Astrocyte (in vitro differentiated cells and primary cell): ENCODE measurements around the gene EGLN3. TPM values are rescaled to one million over a fixed set of nuclear protein-coding genes. Genes with fewer than 3 reads are reported as not detected.

ENCODE experiments used
- DNase-seq: peaks from one replicate; pipeline ENCODE4 v3.0.0-alpha.2; 2010; ENCODE audit warnings: low read depth
- FAIRE-seq: peaks from 2 replicates; lab custom pipeline; 2011; peaks lifted over from hg19 to GRCh38; lab: Jason Lieb, UNC
- H2AFZ ChIP-seq: 2 replicates; pipeline ENCODE4 v1.6.0; 2012; ENCODE audit warnings: low read depth, low read length, inconsistent platforms
- H3K27ac ChIP-seq: 2 replicates; pipeline ENCODE4 v1.5.1; 2011; ENCODE audit warnings: low read depth, low read length, inconsistent platforms
- H3K27me3 ChIP-seq: 2 replicates; pipeline ENCODE4 v1.6.0; 2011; ENCODE audit warnings: low read length, inconsistent platforms; ENCODE audit not compliant: insufficient read depth
- H3K36me3 ChIP-seq: 2 replicates; pipeline ENCODE4 v1.5.1; 2011; ENCODE audit warnings: low read length, inconsistent platforms; ENCODE audit not compliant: insufficient read depth
- H3K4me1 ChIP-seq: 2 replicates; pipeline ENCODE4 v1.5.1; 2011; ENCODE audit warnings: low read length, inconsistent platforms; ENCODE audit not compliant: insufficient read depth
- H3K4me2 ChIP-seq: 2 replicates; pipeline ENCODE4 v1.6.0; 2012; ENCODE audit warnings: low read length, inconsistent platforms
- H3K4me3 ChIP-seq: 2 replicates; pipeline ENCODE4 v1.5.1; 2011; ENCODE audit warnings: low read depth, mild to moderate bottlenecking, low read length, inconsistent platforms; ENCODE audit not compliant: insufficient read depth
- H3K79me2 ChIP-seq: 2 replicates; pipeline ENCODE4 v1.6.0; 2012; ENCODE audit warnings: mild to moderate bottlenecking, low read length, inconsistent platforms; ENCODE audit not compliant: insufficient read depth
- H3K9ac ChIP-seq: 2 replicates; pipeline ENCODE4 v1.6.0; 2012; ENCODE audit warnings: mild to moderate bottlenecking, low read length, inconsistent platforms
- H3K9me3 ChIP-seq: 2 replicates; pipeline ENCODE4 v1.5.1; 2012; ENCODE audit warnings: low read depth, mild to moderate bottlenecking, low read length, inconsistent platforms; ENCODE audit not compliant: insufficient read depth
- H4K20me1 ChIP-seq: 2 replicates; pipeline ENCODE4 v1.6.0; 2012; ENCODE audit warnings: low read length, inconsistent platforms; ENCODE audit not compliant: insufficient read depth
- H3K27ac Mint-ChIP-seq: one replicate; pipeline ENCODE4 v1.8.0; 2021; ENCODE audit warnings: mild to moderate bottlenecking, mixed read lengths; ENCODE audit not compliant: unreplicated experiment
- H3K27me3 Mint-ChIP-seq: one replicate; pipeline ENCODE4 v1.8.0; 2021; ENCODE audit warnings: low read depth, mixed read lengths; ENCODE audit not compliant: unreplicated experiment
- H3K36me3 Mint-ChIP-seq: one replicate; pipeline ENCODE4 v1.8.0; 2021; ENCODE audit warnings: low read depth, mixed read lengths; ENCODE audit not compliant: unreplicated experiment
- H3K4me1 Mint-ChIP-seq: one replicate; pipeline ENCODE4 v1.8.0; 2021; ENCODE audit warnings: low read depth, mixed read lengths; ENCODE audit not compliant: unreplicated experiment
- H3K4me3 Mint-ChIP-seq: one replicate; pipeline ENCODE4 v1.8.0; 2021; ENCODE audit warnings: mild to moderate bottlenecking, moderate library complexity, mixed read lengths; ENCODE audit not compliant: unreplicated experiment
- H3K9me3 Mint-ChIP-seq: one replicate; pipeline ENCODE4 v1.8.0; 2021; ENCODE audit warnings: mild to moderate bottlenecking, mixed read lengths; ENCODE audit not compliant: unreplicated experiment
- CTCF ChIP-seq: IDR thresholded peaks from 2 replicates; pipeline ENCODE4 v1.5.1; 2011; ENCODE audit warnings: low read depth, mild to moderate bottlenecking, inconsistent platforms, low read length, moderate library complexity; ENCODE audit not compliant: insufficient read depth
- EZH2 ChIP-seq: IDR thresholded peaks from 2 replicates; pipeline ENCODE4 v1.6.1; 2012; ENCODE audit warnings: mild to moderate bottlenecking, low read length, inconsistent platforms; ENCODE audit not compliant: insufficient read depth
- total RNA-seq: library from RNA; stranded (reverse); gene quantifications from 2 replicates; pipeline ENCODE4 v1.2.1, GENCODE V29; 2021

EGLN3 gene
- total RNA-seq, 1 donor from 2014 or later = 13.3 TPM

DNA sequence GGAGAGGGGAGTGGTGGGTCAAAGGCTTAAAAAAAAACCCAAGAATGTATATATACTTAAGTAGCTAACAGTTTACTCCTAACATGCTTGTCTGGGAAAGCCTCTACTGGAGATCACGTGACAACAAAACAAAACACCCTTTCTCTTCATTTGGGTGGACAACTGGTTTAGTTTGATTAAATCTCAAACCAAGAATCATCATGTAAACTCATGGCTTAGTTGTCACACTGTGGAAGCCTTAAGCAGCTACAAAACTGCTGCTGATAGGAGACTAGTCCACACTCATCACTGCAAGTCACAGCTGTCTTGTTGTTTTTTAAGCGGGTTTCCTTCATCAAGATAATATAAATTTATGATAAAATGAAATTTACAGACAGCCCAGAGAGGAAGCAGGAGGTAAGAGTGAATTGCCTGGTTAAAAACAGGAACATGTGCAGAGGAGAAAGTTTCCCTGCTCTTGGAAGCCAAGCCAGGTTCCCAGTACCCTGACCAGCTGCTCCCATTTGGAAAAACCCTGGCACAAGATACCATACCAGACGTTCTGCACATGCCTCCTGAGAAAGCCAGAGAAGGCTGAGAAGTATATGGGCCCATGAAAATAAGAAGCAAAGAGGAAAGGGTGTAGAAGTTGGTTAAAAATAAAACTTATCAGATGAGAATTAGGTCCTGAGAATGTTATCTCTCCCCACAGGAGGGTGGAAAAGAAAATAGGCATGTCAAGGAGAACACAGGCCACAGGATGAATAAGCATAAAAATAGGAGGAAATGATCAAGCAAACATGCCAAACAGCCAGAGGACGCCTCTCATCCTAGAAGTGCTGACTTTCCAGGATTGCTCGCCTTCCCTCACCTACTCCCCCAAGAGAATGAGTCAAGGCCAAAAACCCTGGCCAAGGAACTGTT lies 34.0 kb downstream of the EGLN3 start:
- H3K27ac ChIP-seq = peak overlapping the region; percentile 17
- peaks cover 6% of the 10 kb centered on the region for H3K27me3 ChIP-seq
- Mint-ChIP-seq H3K27me3 (no peaks in the 10 kb centered on the region), H3K4me3 (no peak overlapping the region), H3K36me3 (peaks cover 2% of the 10 kb centered on the region), H3K9me3 (no peaks in the 10 kb centered on the region), H3K27ac (peak overlapping the region; percentile 13), H3K4me1 (peaks cover 30% of the 10 kb centered on the region)
- FAIRE-seq (no peak), DNase-seq (peak; percentile 65)
- H3K4me2 ChIP-seq = peak overlapping the region; percentile 54
- peaks cover 16% of the 10 kb centered on the region for H3K4me1 ChIP-seq
- no peaks in the 10 kb centered on the region for H3K79me2 ChIP-seq
- H3K4me3 ChIP-seq = no peak overlapping the region
- no peak for TF ChIP-seq EZH2
- no peak for TF ChIP-seq CTCF
- no peaks in the 10 kb centered on the region for H3K36me3 ChIP-seq
- no peak overlapping the region for H2AFZ ChIP-seq
- H3K9me3 ChIP-seq = no peaks in the 10 kb centered on the region
- H4K20me1 ChIP-seq = no peaks in the 10 kb centered on the region
- H3K9ac ChIP-seq = no peak overlapping the region

DNA sequence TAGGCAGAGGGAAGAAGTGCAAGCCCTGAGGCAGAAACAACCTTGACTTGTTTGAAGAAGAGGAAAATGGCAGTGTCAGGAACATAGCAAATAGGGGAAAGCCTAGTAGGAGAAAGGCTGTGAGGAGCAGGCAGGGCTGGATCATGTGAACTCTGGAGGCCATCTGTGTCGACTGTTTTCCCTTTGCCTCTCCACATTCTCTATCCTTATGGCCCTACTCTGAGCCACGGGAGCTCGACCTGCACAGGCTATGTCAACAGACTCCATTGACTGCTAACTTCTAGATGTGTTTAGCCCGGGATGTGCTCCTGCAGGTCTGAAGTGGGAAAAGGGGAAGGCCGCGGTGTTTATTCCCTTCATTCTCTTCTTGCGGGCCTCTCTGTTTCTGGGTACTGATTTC lies 35.2 kb downstream of the EGLN3 start:
- Histone ChIP-seq H3K27me3 (peaks cover 6% of the 10 kb centered on the region), H3K4me3 (no peak overlapping the region), H3K79me2 (no peaks in the 10 kb centered on the region), H3K4me1 (peaks cover 16% of the 10 kb centered on the region), H3K9me3 (no peaks in the 10 kb centered on the region), H3K4me2 (peak overlapping the region; percentile 10), H2AFZ (no peak overlapping the region), H3K27ac (no peak overlapping the region), H4K20me1 (no peaks in the 10 kb centered on the region), H3K36me3 (no peaks in the 10 kb centered on the region), H3K9ac (no peak overlapping the region)
- no peaks in the 10 kb centered on the region for H3K9me3 Mint-ChIP-seq
- DNase-seq (no peak), FAIRE-seq (no peak)
- no peak overlapping the region for H3K4me3 Mint-ChIP-seq
- H3K4me1 Mint-ChIP-seq = peaks cover 26% of the 10 kb centered on the region
- TF ChIP-seq CTCF = no peak
- TF ChIP-seq EZH2 = no peak
- peak overlapping the region; percentile 77 for H3K27ac Mint-ChIP-seq
- no peaks in the 10 kb centered on the region for H3K27me3 Mint-ChIP-seq
- H3K36me3 Mint-ChIP-seq = peaks cover 2% of the 10 kb centered on the region
